Measurements from ENCODE around the gene PDIA6. TPM values are rescaled to one million over a fixed set of nuclear protein-coding genes. Genes with fewer than 3 reads are reported as not detected.

The PDIA6 gene
- total and polyA plus RNA-seq, 9 of the 15 experiments (the other 6 are each of a cell fraction or from before 2014, with no cell fraction given) = 166 to 268 (median 229) TPM

DNA sequence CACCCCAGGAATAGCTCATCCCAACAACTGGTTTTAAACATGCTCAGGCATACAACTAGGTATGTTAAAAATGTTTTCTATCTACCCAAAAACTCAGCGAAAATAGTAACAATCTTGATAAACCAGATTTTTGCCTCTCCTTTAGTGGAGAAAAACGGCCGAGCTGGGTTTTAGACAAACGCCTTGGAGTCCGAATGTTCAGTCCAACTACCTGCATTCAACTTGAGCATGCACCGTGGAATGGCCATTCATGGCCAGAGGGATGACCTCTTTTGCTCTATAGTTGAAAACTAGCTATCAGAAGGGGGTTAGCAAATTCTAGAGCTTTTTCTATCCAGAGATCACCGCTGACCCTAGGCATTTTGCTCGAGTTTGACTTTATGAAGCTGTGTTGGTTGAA, 30.8 kb downstream of the PDIA6 start (continued):
- TF ChIP-seq, protein P1, sequence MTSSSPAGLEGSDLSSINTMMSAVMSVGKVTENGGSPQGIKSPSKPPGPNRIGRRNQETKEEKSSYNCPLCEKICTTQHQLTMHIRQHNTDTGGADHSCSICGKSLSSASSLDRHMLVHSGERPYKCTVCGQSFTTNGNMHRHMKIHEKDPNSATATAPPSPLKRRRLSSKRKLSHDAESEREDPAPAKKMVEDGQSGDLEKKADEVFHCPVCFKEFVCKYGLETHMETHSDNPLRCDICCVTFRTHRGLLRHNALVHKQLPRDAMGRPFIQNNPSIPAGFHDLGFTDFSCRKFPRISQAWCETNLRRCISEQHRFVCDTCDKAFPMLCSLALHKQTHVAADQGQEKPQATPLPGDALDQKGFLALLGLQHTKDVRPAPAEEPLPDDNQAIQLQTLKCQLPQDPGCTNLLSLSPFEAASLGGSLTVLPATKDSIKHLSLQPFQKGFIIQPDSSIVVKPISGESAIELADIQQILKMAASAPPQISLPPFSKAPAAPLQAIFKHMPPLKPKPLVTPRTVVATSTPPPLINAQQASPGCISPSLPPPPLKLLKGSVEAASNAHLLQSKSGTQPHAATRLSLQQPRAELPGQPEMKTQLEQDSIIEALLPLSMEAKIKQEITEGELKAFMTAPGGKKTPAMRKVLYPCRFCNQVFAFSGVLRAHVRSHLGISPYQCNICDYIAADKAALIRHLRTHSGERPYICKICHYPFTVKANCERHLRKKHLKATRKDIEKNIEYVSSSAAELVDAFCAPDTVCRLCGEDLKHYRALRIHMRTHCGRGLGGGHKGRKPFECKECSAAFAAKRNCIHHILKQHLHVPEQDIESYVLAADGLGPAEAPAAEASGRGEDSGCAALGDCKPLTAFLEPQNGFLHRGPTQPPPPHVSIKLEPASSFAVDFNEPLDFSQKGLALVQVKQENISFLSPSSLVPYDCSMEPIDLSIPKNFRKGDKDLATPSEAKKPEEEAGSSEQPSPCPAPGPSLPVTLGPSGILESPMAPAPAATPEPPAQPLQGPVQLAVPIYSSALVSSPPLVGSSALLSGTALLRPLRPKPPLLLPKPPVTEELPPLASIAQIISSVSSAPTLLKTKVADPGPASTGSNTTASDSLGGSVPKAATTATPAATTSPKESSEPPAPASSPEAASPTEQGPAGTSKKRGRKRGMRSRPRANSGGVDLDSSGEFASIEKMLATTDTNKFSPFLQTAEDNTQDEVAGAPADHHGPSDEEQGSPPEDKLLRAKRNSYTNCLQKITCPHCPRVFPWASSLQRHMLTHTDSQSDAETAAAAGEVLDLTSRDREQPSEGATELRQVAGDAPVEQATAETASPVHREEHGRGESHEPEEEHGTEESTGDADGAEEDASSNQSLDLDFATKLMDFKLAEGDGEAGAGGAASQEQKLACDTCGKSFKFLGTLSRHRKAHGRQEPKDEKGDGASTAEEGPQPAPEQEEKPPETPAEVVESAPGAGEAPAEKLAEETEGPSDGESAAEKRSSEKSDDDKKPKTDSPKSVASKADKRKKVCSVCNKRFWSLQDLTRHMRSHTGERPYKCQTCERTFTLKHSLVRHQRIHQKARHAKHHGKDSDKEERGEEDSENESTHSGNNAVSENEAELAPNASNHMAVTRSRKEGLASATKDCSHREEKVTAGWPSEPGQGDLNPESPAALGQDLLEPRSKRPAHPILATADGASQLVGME (CRISPR knock-in tag; IDR thresholded peaks at IDR 0.05) = no peak
- no peak for TF ChIP-seq ZNF184 (CRISPR knock-in tag; IDR thresholded peaks at IDR 0.05)
- TF ChIP-seq HEY1 (CRISPR knock-in tag; IDR thresholded peaks at IDR 0.05; ENCODE audit: borderline replicate concordance) = no peak
- no peak for TF ChIP-seq STAT5A (IDR thresholded peaks at IDR 0.05; ENCODE audit: borderline replicate concordance, low read length)
- TF ChIP-seq HCFC1 (IDR thresholded peaks at IDR 0.05; ENCODE audit: low read depth, low read length) = no peak
- no peak for TF ChIP-seq U2AF1 (optimal IDR thresholded peaks at IDR 0.05; ENCODE audit: low read depth, low read length)
- TF ChIP-seq SMARCE1 (IDR thresholded peaks at IDR 0.05) = no peak

All from K562 (cell line).